Skeletal muscle satellite cell (primary cell): Measurements from ENCODE around the gene HIF3A.

Experiments used
- H3K27me3 ChIP-seq: 2 replicates; pipeline ENCODE4 v1.7.0; 2013; ENCODE audit warnings: low read length; ENCODE audit not compliant: control insufficient read depth, insufficient read depth
- H3K36me3 ChIP-seq: 2 replicates; pipeline ENCODE4 v1.7.0; 2013; ENCODE audit warnings: mild to moderate bottlenecking, control low read depth, low read length; ENCODE audit not compliant: insufficient read depth
- H3K4me1 ChIP-seq: 2 replicates; pipeline ENCODE4 v1.7.0; 2013; ENCODE audit warnings: low read length; ENCODE audit not compliant: control insufficient read depth, insufficient read depth
- H3K4me2 ChIP-seq: 2 replicates; pipeline ENCODE4 v1.7.0; 2013; ENCODE audit warnings: mild to moderate bottlenecking, low read length
- H3K4me3 ChIP-seq: 2 replicates; pipeline ENCODE4 v1.7.0; 2013; ENCODE audit warnings: low read length
- H3K9ac ChIP-seq: 2 replicates; pipeline ENCODE4 v1.7.0; 2013; ENCODE audit warnings: mild to moderate bottlenecking, low read depth, low read length, moderate library complexity
- H3K9me3 ChIP-seq: replicated peaks from 2 replicates; pipeline ENCODE4 v1.7.0; 2013; ENCODE audit warnings: mild to moderate bottlenecking, control low read depth, low read length

HIF3A gene

GRCh38 chr19:46340051-46340659 lies 43.3 kb downstream of the HIF3A start:
- H3K36me3 ChIP-seq = no peaks in the 10 kb centered on the region
- H3K27me3 ChIP-seq = no peaks in the 10 kb centered on the region
- no peak overlapping the region for H3K4me2 ChIP-seq
- H3K9me3 ChIP-seq = no peaks in the 10 kb centered on the region
- no peak overlapping the region for H3K9ac ChIP-seq
- no peak overlapping the region for H3K4me3 ChIP-seq
- H3K4me1 ChIP-seq = no peaks in the 10 kb centered on the region

- H3K4me2 ChIP-seq = no peak overlapping the region
- H3K4me3 ChIP-seq = no peak overlapping the region
- H3K4me1 ChIP-seq = peaks cover 4% of the 10 kb centered on the region
- H3K9me3 ChIP-seq = no peaks in the 10 kb centered on the region
- no peak overlapping the region for H3K9ac ChIP-seq
- no peaks in the 10 kb centered on the region for H3K36me3 ChIP-seq
- no peaks in the 10 kb centered on the region for H3K27me3 ChIP-seq
Measured at GRCh38 chr19:46341937-46342336, 45.1 kb downstream of the HIF3A start.

DNA sequence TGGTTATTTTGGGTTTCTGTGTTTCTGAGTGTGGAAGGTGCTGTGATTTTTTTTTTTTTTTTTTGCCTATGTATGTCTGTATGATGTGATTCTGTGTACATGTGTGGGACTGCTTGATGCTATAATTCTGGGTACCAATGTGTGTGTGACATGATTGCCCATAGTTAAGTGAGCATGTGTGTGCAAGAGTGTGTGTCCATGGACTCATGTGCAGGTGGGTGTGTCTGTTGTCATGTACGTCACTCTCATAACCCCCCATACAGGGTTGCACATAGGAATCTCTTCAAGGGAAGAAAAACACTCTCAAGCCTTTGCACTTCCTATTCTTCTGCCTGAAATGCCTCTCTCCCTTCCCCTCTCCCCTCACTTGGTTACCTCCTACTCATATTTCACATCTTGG lies 47.5 kb downstream of the HIF3A start:
- no peak overlapping the region for H3K4me2 ChIP-seq
- no peaks in the 10 kb centered on the region for H3K9me3 ChIP-seq
- no peak overlapping the region for H3K4me3 ChIP-seq
- H3K9ac ChIP-seq = no peak overlapping the region
- H3K4me1 ChIP-seq = peaks cover 16% of the 10 kb centered on the region
- H3K36me3 ChIP-seq = no peaks in the 10 kb centered on the region
- H3K27me3 ChIP-seq = no peaks in the 10 kb centered on the region

DNA sequence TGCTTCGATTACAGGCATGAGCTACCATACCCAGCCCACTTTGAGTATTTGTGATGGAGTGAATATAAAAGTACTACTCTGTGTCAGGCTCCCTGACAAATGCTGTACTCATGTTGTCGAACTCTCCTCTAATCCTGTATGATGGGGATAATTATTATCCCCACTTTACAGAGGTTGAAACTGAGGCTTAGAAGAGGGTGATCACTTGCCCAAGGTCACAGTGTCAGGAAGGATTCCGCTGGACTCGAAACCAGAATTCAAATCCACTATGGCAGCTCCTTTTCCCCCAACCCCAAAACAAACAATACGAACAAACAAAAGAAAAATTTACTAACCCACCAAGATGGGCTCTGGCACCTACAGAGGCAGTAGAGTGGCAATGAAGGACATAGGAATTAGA lies 48.3 kb downstream of the HIF3A start:
- H3K4me1 ChIP-seq = peaks cover 24% of the 10 kb centered on the region
- H3K4me3 ChIP-seq = no peak overlapping the region
- no peak overlapping the region for H3K4me2 ChIP-seq
- H3K27me3 ChIP-seq = no peaks in the 10 kb centered on the region
- no peak overlapping the region for H3K9ac ChIP-seq
- no peaks in the 10 kb centered on the region for H3K9me3 ChIP-seq
- no peaks in the 10 kb centered on the region for H3K36me3 ChIP-seq

GRCh38 chr19:46346821-46347571 lies 50.2 kb downstream of the HIF3A start, which contains the start of gene PPP5C:
Gene PPP5C, plus strand, starts transcription at chr19:46347087. Its CDS starts 10 bp downstream, at chr19:46347097.
- peaks cover 3% of the 10 kb centered on the region for H3K36me3 ChIP-seq
- peaks cover 43% of the 10 kb centered on the region for H3K4me1 ChIP-seq
- peak within 1 kb of the TSS; percentile 99 for H3K9ac ChIP-seq
- peak within 1 kb of the TSS; percentile 94 for H3K4me2 ChIP-seq
- H3K4me3 ChIP-seq = peak within 1 kb of the TSS; percentile 99
- no peaks in the 10 kb centered on the region for H3K9me3 ChIP-seq
- H3K27me3 ChIP-seq = no peaks in the 10 kb centered on the region

GRCh38 chr19:46347572-46347883 lies 50.7 kb downstream of the HIF3A start:
- Histone ChIP-seq H3K9ac (peak overlapping the region; percentile 99), H3K27me3 (no peaks in the 10 kb centered on the region), H3K4me3 (peak overlapping the region; percentile 99)

DNA sequence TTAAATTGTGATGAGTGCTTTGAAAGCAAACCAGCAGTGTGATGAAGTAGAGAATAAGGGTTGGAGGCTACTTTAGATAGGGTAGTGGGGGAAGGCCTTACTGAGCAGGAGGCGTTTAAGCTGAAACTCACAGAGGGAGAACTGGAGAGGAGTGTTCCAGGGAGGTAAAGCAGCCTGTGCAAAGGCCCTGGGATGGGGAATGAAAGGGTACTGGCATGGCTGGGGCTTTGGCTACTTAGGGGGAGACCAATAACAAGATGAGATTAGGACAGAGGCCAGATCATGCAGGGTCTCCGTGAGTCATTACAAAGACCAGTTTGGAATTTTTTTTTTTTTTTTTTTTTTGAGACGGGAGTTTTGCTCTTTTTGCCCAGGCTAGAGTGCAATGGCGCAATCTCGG lies 51.1 kb downstream of the HIF3A start:
- H3K4me3 ChIP-seq = peak overlapping the region; percentile 99
- peaks cover 9% of the 10 kb centered on the region for H3K36me3 ChIP-seq
- peak overlapping the region; percentile 94 for H3K4me2 ChIP-seq
- H3K9ac ChIP-seq = peak overlapping the region; percentile 99
- peaks cover 47% of the 10 kb centered on the region for H3K4me1 ChIP-seq
- no peaks in the 10 kb centered on the region for H3K27me3 ChIP-seq
- no peaks in the 10 kb centered on the region for H3K9me3 ChIP-seq

More at GRCh38 chr19:46347572-46347883, 50.7 kb downstream of the HIF3A start:
- H3K4me1 ChIP-seq = peaks cover 47% of the 10 kb centered on the region
- no peaks in the 10 kb centered on the region for H3K9me3 ChIP-seq
- peaks cover 6% of the 10 kb centered on the region for H3K36me3 ChIP-seq
- peak overlapping the region; percentile 94 for H3K4me2 ChIP-seq

- Histone ChIP-seq H3K9me3 (no peaks in the 10 kb centered on the region), H3K4me1 (peaks cover 47% of the 10 kb centered on the region), H3K27me3 (no peaks in the 10 kb centered on the region), H3K4me2 (no peak overlapping the region), H3K4me3 (no peak overlapping the region), H3K9ac (no peak overlapping the region), H3K36me3 (peaks cover 19% of the 10 kb centered on the region)
Measured at GRCh38 chr19:46349311-46349993, 52.6 kb downstream of the HIF3A start.

DNA sequence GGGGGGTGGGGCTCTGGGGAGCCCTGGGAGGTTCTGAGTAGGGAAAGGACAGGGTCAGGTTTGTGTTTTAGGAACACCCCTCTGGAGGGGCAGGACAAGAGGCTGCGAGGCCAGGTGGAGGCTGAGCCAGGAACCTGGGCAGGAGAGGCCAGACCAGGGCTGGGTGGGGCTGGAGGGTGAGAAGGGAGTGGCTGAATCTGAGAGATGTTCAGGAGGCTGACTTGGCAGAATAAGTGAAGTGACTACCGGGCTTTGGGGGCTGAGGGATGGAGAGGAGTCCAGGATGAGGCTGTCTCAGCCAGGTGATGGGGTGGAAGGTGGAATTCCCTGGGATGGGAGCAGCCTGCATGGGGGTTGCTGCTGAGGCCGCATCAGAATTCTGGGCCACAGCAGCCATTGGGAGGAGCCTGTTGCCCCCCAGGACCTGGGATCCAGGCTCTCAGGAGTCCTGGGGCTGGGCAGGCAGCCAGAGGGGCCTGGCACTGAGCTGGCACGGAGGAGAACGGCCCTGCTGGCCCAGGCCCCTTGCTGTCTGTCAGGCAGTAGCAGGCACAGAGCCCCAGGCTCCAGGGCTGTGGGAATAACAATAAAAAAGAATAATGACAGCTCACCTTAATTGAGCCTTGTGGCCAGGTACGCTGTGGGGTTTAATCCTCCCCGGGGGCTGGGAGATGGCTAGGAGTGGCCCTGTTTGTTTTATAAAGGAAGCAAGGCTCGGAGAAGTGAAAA lies 53.4 kb downstream of the HIF3A start:
- no peak overlapping the region for H3K4me3 ChIP-seq
- H3K36me3 ChIP-seq = peaks cover 26% of the 10 kb centered on the region
- no peaks in the 10 kb centered on the region for H3K9me3 ChIP-seq
- no peaks in the 10 kb centered on the region for H3K27me3 ChIP-seq
- peaks cover 47% of the 10 kb centered on the region for H3K4me1 ChIP-seq
- H3K9ac ChIP-seq = peak overlapping the region; percentile 65
- peak overlapping the region; percentile 74 for H3K4me2 ChIP-seq

GRCh38 chr19:46350758-46351159 lies 53.9 kb downstream of the HIF3A start:
- H3K4me3 ChIP-seq = peak overlapping the region; percentile 23
- H3K4me1 ChIP-seq = peaks cover 47% of the 10 kb centered on the region
- H3K4me2 ChIP-seq = peak overlapping the region; percentile 74
- no peaks in the 10 kb centered on the region for H3K27me3 ChIP-seq
- no peaks in the 10 kb centered on the region for H3K9me3 ChIP-seq
- H3K36me3 ChIP-seq = peaks cover 27% of the 10 kb centered on the region
- H3K9ac ChIP-seq = peak overlapping the region; percentile 65
